Loucy (cell line): ENCODE measurements around the gene TPI1.

ENCODE experiments used
- H2AFZ ChIP-seq: fragments of 200-600 bp; sonication (generic); 2 replicates; pipeline ENCODE4 v1.6.0; 2016; ENCODE audit warnings: antibody characterized with exemption, mild to moderate bottlenecking, low read length, moderate library complexity
- H3F3A ChIP-seq: fragments of 200-600 bp; 2 replicates; pipeline ENCODE4 v1.6.0; 2016; ENCODE audit warnings: antibody characterized with exemption, low read depth, mild to moderate bottlenecking
- H3K27me3 ChIP-seq: fragments of 200-600 bp; sonication (generic); 2 replicates; pipeline ENCODE4 v1.6.1; 2014; ENCODE audit warnings: low read length, mild to moderate bottlenecking; ENCODE audit not compliant: insufficient read depth, poor library complexity, severe bottlenecking
- H3K36me3 ChIP-seq: fragments of 200-600 bp; sonication (generic); 2 replicates; pipeline ENCODE4 v1.6.1; 2016; ENCODE audit warnings: low read length; ENCODE audit not compliant: insufficient read depth
- H3K4me1 ChIP-seq: fragments of 200-600 bp; sonication (generic); 2 replicates; pipeline ENCODE4 v1.5.1; 2014; ENCODE audit warnings: low read length, mild to moderate bottlenecking; ENCODE audit not compliant: insufficient read depth, poor library complexity, severe bottlenecking
- H3K4me2 ChIP-seq: fragments of 200-600 bp; sonication (generic); 2 replicates; pipeline ENCODE4 v1.6.0; 2014; ENCODE audit warnings: antibody characterized with exemption, low read length, low read depth, mild to moderate bottlenecking; ENCODE audit not compliant: poor library complexity, severe bottlenecking
- H3K4me3 ChIP-seq: fragments of 200-600 bp; sonication (generic); 2 replicates; pipeline ENCODE4 v1.5.1; 2014; ENCODE audit warnings: low read length, mild to moderate bottlenecking, mixed read lengths; ENCODE audit not compliant: poor library complexity, severe bottlenecking
- H3K79me2 ChIP-seq: fragments of 200-600 bp; sonication (generic); 2 replicates; pipeline ENCODE4 v1.6.1; 2014; ENCODE audit warnings: low read length; ENCODE audit not compliant: insufficient read depth
- H3K9ac ChIP-seq: fragments of 200-600 bp; sonication (generic); 2 replicates; pipeline ENCODE4 v1.6.0; 2014; ENCODE audit warnings: mild to moderate bottlenecking, low read depth, low read length, moderate library complexity; ENCODE audit not compliant: poor library complexity, severe bottlenecking
- H3K9me2 ChIP-seq: fragments of 200-600 bp; sonication (generic); replicated peaks from 2 replicates; pipeline ENCODE4 v1.6.1; 2016; ENCODE audit warnings: low read depth, low read length, mixed read lengths
- H3K9me3 ChIP-seq: fragments of 200-600 bp; sonication (generic); 2 replicates; pipeline ENCODE4 v1.6.1; 2014; ENCODE audit warnings: mild to moderate bottlenecking, antibody characterized with exemption, low read length, low read depth; ENCODE audit not compliant: insufficient read depth
- H4K20me1 ChIP-seq: fragments of 200-600 bp; sonication (generic); 2 replicates; pipeline ENCODE4 v1.6.0; 2014; ENCODE audit warnings: antibody characterized with exemption, low read length, mild to moderate bottlenecking; ENCODE audit not compliant: insufficient read depth, poor library complexity, severe bottlenecking
- CTCF ChIP-seq: fragments of 200-600 bp; sonication (generic); conservative IDR thresholded peaks from 2 replicates; pipeline ENCODE4 v1.5.1; 2014; ENCODE audit warnings: mild to moderate bottlenecking, antibody characterized with exemption, low read length
- EZH2phosphoT487 ChIP-seq: fragments of 200-600 bp; IDR thresholded peaks from 2 replicates; pipeline ENCODE4 v1.6.1; 2018; ENCODE audit warnings: antibody characterized with exemption, mild to moderate bottlenecking, moderate library complexity, borderline replicate concordance

Gene TPI1

GRCh38 chr12:6840761-6841515 lies 26.4 kb upstream of the TPI1 start, which contains the start of gene GNB3:
Gene GNB3, plus strand, starts transcription at chr12:6840925. Its CDS starts 363 bp downstream, at chr12:6841288.
- Histone ChIP-seq H3K79me2 (no peaks in the 10 kb centered on the region), H3K4me1 (peaks cover 5% of the 10 kb centered on the region), H3K9me3 (no peaks in the 10 kb centered on the region), H4K20me1 (no peaks in the 10 kb centered on the region), H3K4me3 (no peak within 1 kb of the TSS), H3K9ac (no peak within 1 kb of the TSS), H2AFZ (no peak within 1 kb of the TSS), H3K9me2 (no peaks in the 10 kb centered on the region), H3K27me3 (no peaks in the 10 kb centered on the region), H3K36me3 (peaks cover 9% of the 10 kb centered on the region; the same call in 1 of the 2 replicates), H3F3A (no peaks in the 10 kb centered on the region), H3K4me2 (no peak within 1 kb of the TSS)
- TF ChIP-seq EZH2phosphoT487 = no peak
- no peak for TF ChIP-seq CTCF

- H3K4me2 ChIP-seq = no peak overlapping the region
- no peaks in the 10 kb centered on the region for H3K9me2 ChIP-seq
- no peaks in the 10 kb centered on the region for H3F3A ChIP-seq
- H3K4me1 ChIP-seq = peaks cover 5% of the 10 kb centered on the region
- H2AFZ ChIP-seq = no peak overlapping the region
- H3K27me3 ChIP-seq = no peaks in the 10 kb centered on the region
- H3K9me3 ChIP-seq = no peaks in the 10 kb centered on the region
- no peak overlapping the region for H3K4me3 ChIP-seq
- no peaks in the 10 kb centered on the region for H4K20me1 ChIP-seq
- peaks cover 21% of the 10 kb centered on the region; the same call in 1 of the 2 replicates for H3K36me3 ChIP-seq
- peaks cover 7% of the 10 kb centered on the region; the same call in 1 of the 2 replicates for H3K79me2 ChIP-seq
- H3K9ac ChIP-seq = no peak overlapping the region
- TF ChIP-seq CTCF (no peak), EZH2phosphoT487 (no peak)
These were observed 25.3 kb upstream of the TPI1 start for GRCh38 chr12:6842075-6842474.

GRCh38 chr12:6843118-6843902 lies 24.0 kb upstream of the TPI1 start:
- Histone ChIP-seq H3K79me2 (peaks cover 12% of the 10 kb centered on the region; the same call in 1 of the 2 replicates), H3K4me2 (no peak overlapping the region), H4K20me1 (no peaks in the 10 kb centered on the region), H3K9me3 (no peaks in the 10 kb centered on the region), H3K9ac (no peak overlapping the region), H3K27me3 (no peaks in the 10 kb centered on the region), H3K36me3 (peaks cover 30% of the 10 kb centered on the region; the same call in 1 of the 2 replicates), H2AFZ (no peak overlapping the region), H3F3A (no peaks in the 10 kb centered on the region), H3K9me2 (no peaks in the 10 kb centered on the region), H3K4me3 (no peak overlapping the region), H3K4me1 (peaks cover 6% of the 10 kb centered on the region)
- TF ChIP-seq CTCF (no peak), EZH2phosphoT487 (no peak)
